ENCODE measurements around the gene GOSR2. TPM values are rescaled to one million over a fixed set of nuclear protein-coding genes. Genes with fewer than 3 reads are reported as not detected.

Gene GOSR2
- total RNA-seq, 1 experiment from 2014 or later, result 53.5 TPM

DNA sequence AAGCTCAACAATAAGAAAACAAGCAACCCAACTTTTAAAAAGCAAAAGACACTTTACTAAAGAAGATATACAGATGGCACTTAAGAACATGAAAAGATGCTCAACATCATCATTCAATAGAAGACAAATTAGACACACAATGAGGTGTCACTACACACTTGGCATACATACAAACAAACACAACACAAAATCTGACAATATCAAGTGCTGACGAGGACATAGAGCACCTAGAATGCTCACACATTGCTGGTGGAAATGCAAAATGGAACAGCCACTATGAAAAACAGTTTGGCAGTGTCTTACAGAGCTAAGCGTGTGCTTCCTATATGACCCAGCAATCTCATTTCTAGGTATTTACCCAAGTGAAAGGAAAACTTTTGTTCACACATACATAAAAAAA is 37.2 kb downstream of the GOSR2 start:
- no peak overlapping the region for H3T11ph ChIP-seq (ENCODE audit: low read length)
- H3K27ac Mint-ChIP-seq, result no peak overlapping the region
- H3K4ac ChIP-seq (ENCODE audit: low read depth, low read length), result no peak overlapping the region
- H2BK12ac ChIP-seq (ENCODE audit: insufficient read length, low read depth, low read length), result no peak overlapping the region
- H4K5ac ChIP-seq (ENCODE audit: insufficient read length, low read depth, low read length), result no peak overlapping the region
- H2BK20ac ChIP-seq (ENCODE audit: low read depth, low read length, poor library complexity, severe bottlenecking), result no peak overlapping the region
- H3K9me3 Mint-ChIP-seq, result peaks cover 9 to 10% of the 10 kb centered on the region in 2 experiments; a peak in 4 of 5 replicates
- H2AK5ac ChIP-seq (ENCODE audit: insufficient read length, low read length), result no peak overlapping the region
- H3K36me3 Mint-ChIP-seq (ENCODE audit: insufficient read depth in 1 of 3, low read depth in 3 of 3), result peaks cover 6 to 14% (median 9%) of the 10 kb centered on the region in 3 experiments; a peak in 5 of 7 replicates
- H3K9ac ChIP-seq (ENCODE audit: extremely low read depth, insufficient read length, low read length), result no peak overlapping the region
- peaks cover 4 to 8% of the 10 kb centered on the region in 2 experiments; a peak in 3 of 4 replicates for H3K4me1 Mint-ChIP-seq
- peaks cover 3% of the 10 kb centered on the region for H4K20me1 ChIP-seq (ENCODE audit: control insufficient read depth, insufficient read depth, insufficient read length)
- H2BK120ac ChIP-seq (ENCODE audit: low read depth, low read length, poor library complexity, severe bottlenecking), result no peak overlapping the region
- no CpG with 5 or more reads among the region's 2 CpGs for WGBS (ENCODE audit: extremely low coverage, insufficient read length, low lambda C conversion rate)
- TF ChIP-seq CTCF (conservative IDR thresholded peaks at IDR 0.05), result no peak
- no peak overlapping the region for H4K91ac ChIP-seq (ENCODE audit: insufficient read length, low read depth, low read length)
- H3K27me3 Mint-ChIP-seq (ENCODE audit: low read depth), result peaks cover 60% of the 10 kb centered on the region
- no peaks in the 10 kb centered on the region; the same call in 1 of the 2 replicates for H3K27me3 ChIP-seq (ENCODE audit: insufficient read depth, low read length)
- no peak overlapping the region for H3K14ac ChIP-seq (ENCODE audit: insufficient read depth, low read length)
- H3K79me2 ChIP-seq (ENCODE audit: insufficient read depth, low read length), result no peaks in the 10 kb centered on the region
- no peak overlapping the region for H3K4me2 ChIP-seq (ENCODE audit: insufficient read depth, insufficient read length, low read length)
- no peak overlapping the region for H2BK5ac ChIP-seq (ENCODE audit: insufficient read length, low read length)
- H3K23me2 ChIP-seq (ENCODE audit: insufficient read length, low read depth, low read length, poor library complexity, severe bottlenecking), result no peaks in the 10 kb centered on the region
- no peak for DNase-seq
- H3K9me3 ChIP-seq (ENCODE audit: control insufficient read depth, low read depth, low read length), result no peaks in the 10 kb centered on the region
- no peaks in the 10 kb centered on the region for H3K4me1 ChIP-seq (ENCODE audit: insufficient read depth, low read length)
- H3K23ac ChIP-seq (ENCODE audit: insufficient read length, low read depth, low read length), result no peak overlapping the region
- H3K4me3 Mint-ChIP-seq, result no peak overlapping the region
- H4K8ac ChIP-seq (replicated peaks; ENCODE audit: insufficient read length, low read depth, low read length), result no peak overlapping the region
- H2BK15ac ChIP-seq (ENCODE audit: low read depth, low read length), result no peak overlapping the region
- H2AFZ ChIP-seq (ENCODE audit: low read length), result no peak overlapping the region
- H3K18ac ChIP-seq (ENCODE audit: insufficient read length, low read depth, low read length), result no peak overlapping the region
- no peak overlapping the region for H3K56ac ChIP-seq (ENCODE audit: insufficient read length, low read depth, low read length)
- no peaks in the 10 kb centered on the region for H3K79me1 ChIP-seq (ENCODE audit: insufficient read depth, low read depth, low read length, poor library complexity, severe bottlenecking)
- H3K27ac ChIP-seq (ENCODE audit: insufficient read length, low read depth, low read length), result no peak overlapping the region

Measured in H9 (cell line).